GM21737 (cell line): ENCODE data around the gene ZFHX3.

Experiments
- ATAC-seq: cut with Tn5 transposase; IDR thresholded peaks from one replicate; pipeline ENCODE4 v1.9.1; 2021; ENCODE audit warnings: mild to moderate bottlenecking, moderate library complexity; ENCODE audit not compliant: unreplicated experiment

The ZFHX3 gene

GRCh38 chr16:72857834-72858664, 189.9 kb downstream of the ZFHX3 start:
- no peak for ATAC-seq

GRCh38 chr16:72856797-72857196, 191.1 kb downstream of the ZFHX3 start:
- no peak for ATAC-seq

- ATAC-seq: no peak
These were observed 193.5 kb downstream of the ZFHX3 start for GRCh38 chr16:72854267-72854959.

GRCh38 chr16:72853575-72854266, 194.2 kb downstream of the ZFHX3 start:
- no peak for ATAC-seq

GRCh38 chr16:72852421-72852820, 195.5 kb downstream of the ZFHX3 start:
- ATAC-seq: no peak

GRCh38 chr16:72850853-72851252, 197.1 kb downstream of the ZFHX3 start:
- ATAC-seq: no peak

GRCh38 chr16:72850021-72850420, 197.9 kb downstream of the ZFHX3 start:
- ATAC-seq: no peak

GRCh38 chr16:72848759-72849664, 198.9 kb downstream of the ZFHX3 start:
- no peak for ATAC-seq

GRCh38 chr16:72848028-72848400, 199.9 kb downstream of the ZFHX3 start:
- ATAC-seq: no peak

GRCh38 chr16:72847187-72848027, 200.5 kb downstream of the ZFHX3 start:
- no peak for ATAC-seq

GRCh38 chr16:72846594-72846993, 201.3 kb downstream of the ZFHX3 start:
- no peak for ATAC-seq

GRCh38 chr16:72845322-72846020, 202.5 kb downstream of the ZFHX3 start:
- no peak for ATAC-seq

- ATAC-seq: no peak
These were observed 203.6 kb downstream of the ZFHX3 start for GRCh38 chr16:72844225-72844920.

- ATAC-seq: no peak
These were observed 206.4 kb downstream of the ZFHX3 start for GRCh38 chr16:72841506-72841905.

GRCh38 chr16:72840631-72841381, 207.1 kb downstream of the ZFHX3 start:
- ATAC-seq: no peak

- ATAC-seq: no peak
These were observed 209.0 kb downstream of the ZFHX3 start for GRCh38 chr16:72838951-72839350.

- ATAC-seq: no peak
These were observed 209.4 kb downstream of the ZFHX3 start for GRCh38 chr16:72838586-72838910.
